GM18861 (cell line): ENCODE measurements around the gene CDKN2B.
A peak's percentile ranks its signal among the peaks of the same experiment; 100 is the strongest.
"Not testable (repeated sequence)": the region's sequence is repeated elsewhere in the genome, so short reads cannot be mapped to it uniquely, and the experiment has no call there.

Experiments used
- ATAC-seq: cut with Tn5 transposase; IDR thresholded peaks from one replicate; pipeline ENCODE4 v1.9.1; 2021; ENCODE audit not compliant: unreplicated experiment

CDKN2B gene

DNA sequence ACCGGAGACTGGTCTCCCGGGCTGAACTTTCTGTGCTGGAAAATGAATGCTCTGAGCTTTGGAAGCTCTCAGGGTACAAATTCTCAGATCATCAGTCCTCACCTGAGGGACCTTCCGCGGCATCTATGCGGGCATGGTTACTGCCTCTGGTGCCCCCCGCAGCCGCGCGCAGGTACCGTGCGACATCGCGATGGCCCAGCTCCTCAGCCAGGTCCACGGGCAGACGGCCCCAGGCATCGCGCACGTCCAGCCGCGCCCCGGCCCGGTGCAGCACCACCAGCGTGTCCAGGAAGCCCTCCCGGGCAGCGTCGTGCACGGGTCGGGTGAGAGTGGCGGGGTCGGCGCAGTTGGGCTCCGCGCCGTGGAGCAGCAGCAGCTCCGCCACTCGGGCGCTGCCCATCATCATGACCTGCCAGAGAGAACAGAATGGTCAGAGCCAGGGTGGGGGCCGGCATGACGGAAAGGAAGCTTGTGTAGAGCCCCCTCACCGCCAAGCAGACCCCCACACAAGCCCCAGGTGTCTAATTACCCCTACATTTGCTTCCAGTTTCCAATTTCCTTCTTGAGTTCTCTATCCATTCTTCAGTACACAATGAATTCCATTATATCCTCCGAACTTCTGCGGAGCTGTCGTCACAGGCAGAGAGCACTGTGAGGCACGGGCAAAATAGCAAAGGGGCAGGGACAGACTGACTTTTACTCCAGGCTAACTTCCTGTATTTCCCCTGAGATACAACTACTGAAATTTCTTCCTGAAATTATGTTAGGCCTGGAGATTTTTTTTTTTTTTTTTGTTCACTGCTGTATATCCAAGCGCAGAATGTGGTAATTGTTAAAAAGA lies 38.1 kb downstream of the CDKN2B start:
- no peak for ATAC-seq

DNA sequence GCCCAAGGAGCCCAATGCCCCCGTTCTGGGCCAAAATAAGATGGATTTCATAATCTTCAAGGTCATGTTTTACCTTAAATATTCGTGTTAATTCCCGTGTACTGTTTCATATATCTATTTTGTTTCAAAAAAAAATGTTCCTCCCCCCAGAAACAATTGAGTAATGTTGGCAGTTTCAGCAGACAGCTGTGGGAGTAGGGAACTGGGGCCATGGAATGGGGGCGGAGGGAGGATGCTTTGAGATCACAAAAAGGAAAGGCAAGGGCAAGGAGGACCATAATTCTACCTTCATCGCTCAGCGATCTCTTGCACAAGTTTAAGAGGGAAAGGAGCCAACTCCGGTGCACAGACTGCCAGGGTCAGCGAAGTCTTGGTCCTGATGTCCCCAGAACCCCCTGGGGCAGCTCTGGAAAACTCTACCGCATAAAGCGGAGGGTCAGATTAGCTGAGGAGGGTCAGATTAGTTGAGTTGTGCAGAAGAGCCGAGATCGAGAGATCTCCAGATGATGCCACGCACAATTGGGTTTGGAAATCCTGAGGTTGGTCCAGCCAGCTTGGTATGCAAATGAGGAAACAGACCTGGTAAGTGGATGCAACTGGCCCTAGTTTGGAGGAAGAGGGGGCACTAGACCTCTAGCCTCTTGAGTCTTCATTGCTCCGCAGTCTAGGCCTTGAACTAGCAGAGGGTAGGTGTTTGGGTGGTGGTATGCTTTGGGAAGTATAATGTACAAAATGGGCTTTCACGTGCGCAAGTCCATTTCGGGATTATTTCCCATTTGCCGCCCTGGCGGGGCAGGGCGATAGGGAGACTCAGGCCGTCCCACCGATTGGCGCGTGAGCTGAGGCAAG lies 38.9 kb downstream of the CDKN2B start:
- no peak for ATAC-seq

DNA sequence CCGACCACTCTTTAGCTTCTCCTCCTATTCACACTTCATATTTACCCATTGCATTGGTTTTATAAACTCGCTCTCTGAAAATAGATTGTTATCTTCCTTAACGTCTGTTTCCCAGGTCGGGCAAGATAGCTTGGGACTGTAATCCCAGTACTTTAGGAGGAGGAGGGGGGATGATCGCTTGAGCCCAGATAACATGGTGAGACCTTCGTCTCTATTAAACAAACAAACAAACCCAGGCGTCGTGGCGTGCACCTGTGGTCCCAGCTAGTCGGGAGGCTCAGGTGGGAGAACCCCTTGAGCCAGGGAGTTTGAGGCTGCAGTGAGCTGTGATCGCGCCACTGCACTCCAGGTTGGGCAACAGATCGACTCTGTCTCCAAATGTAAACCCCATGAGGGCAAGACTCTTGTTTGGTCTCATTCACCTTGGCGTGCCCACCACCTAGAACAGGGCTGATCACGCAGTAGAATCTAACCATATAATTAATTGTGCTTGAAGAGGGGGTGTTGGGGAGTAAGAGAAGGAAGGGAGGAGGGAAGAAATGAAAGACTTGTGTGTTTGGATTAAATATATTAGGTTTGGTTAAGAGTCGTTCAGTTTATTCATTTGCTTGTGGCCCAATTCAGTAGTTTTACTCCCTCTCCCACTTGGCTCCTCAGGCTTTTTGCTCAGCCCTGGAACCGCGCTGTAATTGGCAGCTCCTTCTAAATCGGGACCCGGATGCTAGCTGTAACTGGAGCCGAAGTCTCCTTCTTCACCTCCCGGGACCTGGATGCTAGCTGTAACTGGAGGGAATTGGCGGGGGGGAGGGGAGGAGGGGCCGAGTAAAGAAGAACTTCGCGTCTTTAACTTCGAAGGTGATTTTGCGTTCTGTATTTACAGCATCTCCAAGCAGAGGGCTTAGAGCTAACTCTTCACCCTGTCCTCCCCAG lies 39.8 kb downstream of the CDKN2B start:
- no peak for ATAC-seq

DNA sequence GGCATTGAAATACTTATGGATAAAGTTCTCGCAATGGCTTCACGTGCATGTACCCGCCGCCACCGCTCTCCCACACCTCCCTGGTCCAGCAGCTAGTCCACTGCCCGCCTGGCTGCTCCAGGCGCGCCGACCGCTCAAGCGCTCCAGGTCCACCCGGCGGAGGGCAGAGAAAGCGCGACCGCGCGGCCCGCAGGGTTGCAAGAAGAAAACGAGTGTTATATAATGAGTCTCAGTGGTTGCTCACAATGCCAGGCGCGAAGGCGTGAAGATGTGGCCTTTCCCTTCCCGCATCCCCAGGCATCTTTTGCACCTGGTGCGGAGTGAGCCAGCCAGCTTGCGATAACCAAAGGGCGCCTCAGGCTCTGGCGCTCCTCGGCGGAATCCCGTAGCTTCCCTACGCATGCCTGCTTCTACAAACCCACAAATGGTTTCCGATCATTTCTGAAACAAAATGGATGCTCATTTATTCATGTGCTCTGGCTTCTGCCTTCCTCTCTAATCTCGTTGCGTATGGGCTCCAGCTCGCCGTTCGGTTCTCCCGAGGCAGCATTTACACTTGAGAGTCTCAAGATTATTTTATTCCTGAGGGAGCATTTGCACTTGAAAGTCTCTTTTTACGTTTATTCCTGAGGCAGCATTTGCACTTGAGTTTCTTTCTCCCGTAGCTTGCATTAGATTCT lies 40.6 kb downstream of the CDKN2B start:
- ATAC-seq: no peak

DNA sequence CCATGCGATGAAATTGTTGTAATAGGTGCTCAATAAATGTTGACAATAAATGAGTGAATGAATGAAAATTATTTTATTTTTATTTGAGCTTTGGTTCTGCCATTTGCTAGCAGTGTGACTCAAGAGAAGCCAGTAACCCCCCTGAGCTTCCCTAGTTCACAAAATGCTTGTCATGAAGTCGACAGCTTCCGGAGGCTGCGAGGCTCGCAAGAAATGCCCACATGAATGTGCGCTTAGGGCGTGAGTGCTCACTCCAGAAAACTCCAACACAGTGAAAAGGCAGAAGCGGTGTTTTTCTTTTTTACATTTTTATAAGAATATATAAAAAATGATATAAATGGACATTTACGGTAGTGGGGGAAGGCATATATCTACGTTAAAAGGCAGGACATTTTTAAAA lies 41.4 kb downstream of the CDKN2B start:
- no peak for ATAC-seq

DNA sequence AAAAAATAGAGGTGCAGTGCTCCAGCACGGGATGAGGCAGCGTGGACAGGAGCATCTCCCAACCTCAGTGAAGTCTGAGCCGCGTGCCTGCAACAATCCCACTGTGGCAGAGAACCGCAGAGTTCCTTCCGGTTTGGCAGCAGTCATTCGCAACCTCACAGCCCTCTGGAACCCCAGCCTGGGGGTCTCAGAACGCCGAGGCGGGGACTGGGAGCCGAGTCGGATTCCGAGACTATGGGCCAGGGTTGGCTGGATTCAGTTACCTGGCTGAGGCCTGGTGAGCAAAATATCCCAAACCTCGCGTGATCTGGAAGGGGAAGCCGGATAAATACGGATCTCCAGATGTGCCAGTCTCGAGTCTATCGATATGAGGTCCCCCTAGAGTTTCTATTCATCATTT lies 41.9 kb downstream of the CDKN2B start:
- no peak for ATAC-seq

DNA sequence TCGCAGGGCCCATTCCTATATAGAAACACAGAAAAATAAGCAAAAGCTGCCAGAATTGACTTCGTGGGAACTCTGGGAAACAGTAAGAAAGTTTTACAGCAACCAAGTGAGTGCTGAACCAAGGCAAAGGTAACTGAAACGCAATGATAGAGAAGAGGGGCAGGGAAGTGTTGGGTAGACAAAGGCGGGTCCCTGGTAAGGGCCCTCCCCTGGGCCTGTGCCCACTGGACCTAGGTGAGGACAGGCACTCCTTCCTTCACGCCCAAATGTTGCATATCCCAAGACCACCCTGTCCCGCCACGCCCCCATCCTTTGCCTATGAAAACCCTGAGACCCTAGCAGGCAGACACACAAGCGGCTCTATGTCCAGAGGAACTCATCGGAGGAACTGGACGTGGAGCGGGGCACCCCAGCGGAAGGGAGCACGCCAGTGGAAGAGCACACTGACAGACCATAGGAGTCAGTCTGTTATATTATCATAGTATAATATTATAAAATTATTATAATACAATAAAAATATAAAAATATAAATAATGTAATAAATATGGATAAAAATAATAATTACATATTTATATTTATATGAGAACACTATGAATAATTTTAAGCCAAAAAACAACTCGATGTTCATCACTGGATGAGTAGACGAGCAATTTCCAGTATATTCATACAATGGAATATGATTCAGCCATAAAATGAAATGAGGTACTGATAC lies 42.8 kb downstream of the CDKN2B start:
- no peak for ATAC-seq

DNA sequence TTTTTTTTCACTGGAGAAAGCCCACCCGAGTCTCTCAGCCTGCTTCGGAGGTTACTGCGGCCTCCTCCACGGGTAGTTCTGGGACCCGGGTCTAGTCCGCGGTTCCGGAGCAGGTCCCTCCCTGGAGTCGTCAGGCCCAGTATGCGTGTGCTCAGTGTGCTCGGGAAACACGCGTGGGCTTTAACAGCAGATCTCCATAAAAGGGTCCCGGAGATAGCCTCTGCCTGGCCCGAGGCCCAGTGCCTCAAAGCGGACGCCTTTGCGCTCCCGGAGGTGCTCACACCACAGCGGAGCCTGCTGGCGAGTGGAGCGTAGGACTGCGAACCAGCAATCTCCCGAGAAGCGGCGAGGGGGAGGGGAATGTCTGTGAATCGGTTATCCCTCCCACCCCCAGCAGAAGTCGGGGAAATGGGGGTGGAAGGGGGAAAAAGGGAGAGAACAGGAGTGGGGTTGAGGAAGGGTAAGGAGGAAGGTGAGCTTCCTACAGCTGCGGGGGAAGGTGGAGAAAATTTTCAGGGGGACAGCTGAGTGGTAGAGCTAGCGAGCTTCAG lies 43.6 kb downstream of the CDKN2B start:
- ATAC-seq: peak; percentile 77

DNA sequence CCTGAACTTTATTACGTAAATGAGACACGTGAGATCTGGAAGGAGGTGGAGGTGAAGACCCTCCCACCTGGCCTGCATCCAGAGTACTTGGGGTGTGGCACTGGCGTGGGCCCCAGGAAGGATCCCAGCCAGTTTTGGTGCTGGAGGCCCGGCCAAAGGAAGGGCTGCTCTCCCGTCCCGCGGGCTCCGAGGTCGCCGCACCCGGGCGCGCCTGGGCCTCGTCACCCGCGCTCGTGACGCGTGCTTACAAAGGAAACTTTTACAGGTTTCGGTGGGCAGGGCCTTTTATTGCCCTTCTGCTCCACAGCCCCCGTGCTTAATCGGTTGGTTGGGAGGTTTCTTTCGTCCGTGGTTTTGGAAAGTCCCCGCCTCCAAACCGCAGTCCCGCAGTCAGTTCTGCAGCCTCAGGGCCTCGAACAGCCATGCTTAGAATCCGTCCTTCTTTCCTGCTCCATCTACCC lies 44.1 kb downstream of the CDKN2B start:
- peak; percentile 44 for ATAC-seq

DNA sequence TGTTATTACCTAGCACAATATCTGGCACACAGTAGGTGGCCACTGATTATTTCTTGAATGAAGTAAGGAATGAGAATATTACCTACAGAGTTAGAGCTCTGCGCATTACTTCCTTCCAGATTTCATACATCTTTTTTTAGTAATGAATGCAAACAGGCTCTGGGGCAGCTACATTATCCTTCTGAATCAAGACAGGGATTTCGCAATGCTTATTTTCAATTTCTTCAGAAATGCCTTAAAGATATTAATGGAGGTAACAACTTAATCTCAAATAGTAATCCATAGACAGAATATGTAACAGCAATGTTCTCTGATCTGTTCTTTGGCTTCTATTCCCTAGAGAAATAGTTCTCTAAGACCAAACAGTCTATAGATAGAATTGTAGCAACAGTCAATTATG lies 47.5 kb downstream of the CDKN2B start:
- ATAC-seq: no peak

DNA sequence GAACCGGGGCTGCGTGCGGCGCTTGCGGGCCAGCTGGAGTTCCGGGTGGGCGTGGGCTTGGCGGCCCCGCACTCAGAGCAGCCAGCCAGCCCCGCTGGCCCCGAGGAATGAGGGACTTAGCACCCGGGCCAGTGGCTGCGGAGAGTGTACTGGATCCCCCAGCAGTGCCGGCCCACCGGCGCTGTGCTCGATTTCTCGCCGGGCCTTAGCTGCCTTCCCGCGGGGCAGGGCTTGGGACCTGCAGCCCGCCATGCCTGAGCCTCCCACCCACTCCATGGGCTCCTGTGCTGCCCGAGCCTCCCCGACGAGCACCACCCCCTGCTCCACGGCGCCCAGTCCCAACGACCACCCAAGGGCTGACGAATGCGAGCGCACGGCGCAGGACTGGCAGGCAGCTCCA lies 49.8 kb downstream of the CDKN2B start:
- not testable (repeated sequence) for ATAC-seq

DNA sequence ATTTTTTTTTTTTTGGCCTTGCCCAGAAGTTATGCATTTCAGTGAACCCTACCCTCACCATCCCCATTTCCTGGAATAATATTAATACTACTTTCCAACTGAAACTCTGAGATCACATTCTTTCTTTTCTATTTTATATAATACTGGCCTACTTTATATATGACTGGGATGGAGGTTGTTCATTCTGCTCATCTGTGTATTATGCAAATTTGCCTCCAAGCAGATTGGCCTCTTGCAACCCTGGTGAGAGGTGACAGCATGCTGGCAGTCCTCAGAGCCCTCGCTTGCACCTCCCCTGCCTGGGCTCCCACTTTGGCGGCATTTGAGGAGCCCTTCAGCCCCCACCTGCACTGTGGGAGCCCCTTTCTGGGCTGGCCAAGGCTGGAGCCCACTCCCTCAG lies 50.3 kb downstream of the CDKN2B start:
- ATAC-seq: no peak
